ENCODE measurements around the gene FGF19. TPM values are rescaled to one million over a fixed set of nuclear protein-coding genes. Genes with fewer than 3 reads are reported as not detected.

FGF19 gene
- total RNA-seq, 1 donor from 2014 or later: not detected

DNA sequence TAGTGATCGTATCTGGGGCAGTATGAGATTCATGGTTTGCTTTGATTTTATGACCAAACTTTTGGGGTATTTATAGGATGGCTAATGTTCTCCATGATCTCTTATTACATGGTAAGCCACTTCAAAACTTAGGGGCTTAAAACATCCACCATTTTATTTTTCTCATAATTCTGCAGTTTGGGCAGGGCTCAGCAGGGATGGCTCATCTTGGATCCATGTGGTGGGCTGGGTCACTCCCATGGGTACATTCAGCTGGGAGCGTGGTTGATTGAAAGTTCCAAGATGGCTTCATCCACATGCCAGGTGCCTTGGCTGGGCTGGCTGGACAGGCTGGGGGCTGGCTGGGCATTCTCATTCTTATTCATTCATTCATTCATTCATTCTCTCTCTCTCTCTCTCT is 30.5 kb upstream of the FGF19 start:
- Histone ChIP-seq H3K36me3 (ENCODE audit: control insufficient read depth, insufficient read depth, low read length) (no peaks in the 10 kb centered on the region), H3K4me3 (ENCODE audit: low read depth, low read length) (no peak overlapping the region), H3K27me3 (ENCODE audit: control insufficient read depth, insufficient read depth, low read length) (no peaks in the 10 kb centered on the region)
- DNase-seq (ENCODE audit: low read depth): no peak
- TF ChIP-seq, protein P1, sequence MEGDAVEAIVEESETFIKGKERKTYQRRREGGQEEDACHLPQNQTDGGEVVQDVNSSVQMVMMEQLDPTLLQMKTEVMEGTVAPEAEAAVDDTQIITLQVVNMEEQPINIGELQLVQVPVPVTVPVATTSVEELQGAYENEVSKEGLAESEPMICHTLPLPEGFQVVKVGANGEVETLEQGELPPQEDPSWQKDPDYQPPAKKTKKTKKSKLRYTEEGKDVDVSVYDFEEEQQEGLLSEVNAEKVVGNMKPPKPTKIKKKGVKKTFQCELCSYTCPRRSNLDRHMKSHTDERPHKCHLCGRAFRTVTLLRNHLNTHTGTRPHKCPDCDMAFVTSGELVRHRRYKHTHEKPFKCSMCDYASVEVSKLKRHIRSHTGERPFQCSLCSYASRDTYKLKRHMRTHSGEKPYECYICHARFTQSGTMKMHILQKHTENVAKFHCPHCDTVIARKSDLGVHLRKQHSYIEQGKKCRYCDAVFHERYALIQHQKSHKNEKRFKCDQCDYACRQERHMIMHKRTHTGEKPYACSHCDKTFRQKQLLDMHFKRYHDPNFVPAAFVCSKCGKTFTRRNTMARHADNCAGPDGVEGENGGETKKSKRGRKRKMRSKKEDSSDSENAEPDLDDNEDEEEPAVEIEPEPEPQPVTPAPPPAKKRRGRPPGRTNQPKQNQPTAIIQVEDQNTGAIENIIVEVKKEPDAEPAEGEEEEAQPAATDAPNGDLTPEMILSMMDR (IDR thresholded peaks at IDR 0.05; ENCODE audit: insufficient read depth, low read length, poor library complexity, severe bottlenecking): no peak

DNA sequence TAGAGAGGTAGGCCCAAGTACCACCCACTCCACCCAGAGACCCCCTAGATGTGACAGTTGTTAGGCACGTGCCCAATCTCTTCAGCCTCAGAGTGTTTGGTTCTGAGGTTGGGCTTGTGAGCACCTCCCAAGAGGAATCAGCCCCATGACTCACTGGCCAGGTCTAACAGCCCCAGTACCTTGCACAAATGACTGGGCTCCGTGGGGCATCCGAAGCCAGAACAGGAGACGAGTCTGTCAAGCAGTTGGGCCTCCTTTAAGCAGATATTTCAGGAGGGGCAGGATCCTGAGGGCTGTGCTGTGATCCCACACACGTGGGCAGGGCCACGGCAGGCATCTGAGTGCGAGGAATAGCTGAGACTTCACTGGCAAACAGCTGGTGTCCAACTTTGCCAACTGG is 29.1 kb upstream of the FGF19 start:
- TF ChIP-seq, protein P1 (IDR thresholded peaks at IDR 0.05; ENCODE audit: insufficient read depth, low read length, poor library complexity, severe bottlenecking): no peak
- no peak for DNase-seq (ENCODE audit: low read depth)
- Histone ChIP-seq H3K4me3 (ENCODE audit: low read depth, low read length) (no peak overlapping the region), H3K36me3 (ENCODE audit: control insufficient read depth, insufficient read depth, low read length) (no peaks in the 10 kb centered on the region), H3K27me3 (ENCODE audit: control insufficient read depth, insufficient read depth, low read length) (peaks cover 4% of the 10 kb centered on the region)

DNA sequence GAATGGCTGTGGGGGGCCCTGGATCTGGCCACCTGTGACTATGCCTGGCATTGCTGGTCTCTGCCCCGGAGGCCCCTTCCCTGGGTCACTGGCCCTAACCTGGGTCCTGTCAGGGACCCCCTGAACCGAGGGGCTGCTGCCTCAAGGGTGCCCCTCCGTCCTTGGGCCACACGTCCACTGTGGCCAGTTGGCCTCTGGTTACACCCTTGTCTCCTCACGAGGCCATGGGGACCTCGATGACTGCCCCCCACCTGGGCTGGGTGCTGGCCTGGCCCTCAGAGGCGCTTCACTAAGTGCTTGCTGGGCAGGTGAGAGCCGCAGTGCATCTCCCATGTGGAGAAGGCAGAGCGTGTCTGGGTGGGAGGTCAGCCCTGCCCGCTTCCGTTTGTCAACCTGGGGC is 27.3 kb upstream of the FGF19 start:
- DNase-seq (ENCODE audit: low read depth): no peak
- Histone ChIP-seq H3K27me3 (ENCODE audit: control insufficient read depth, insufficient read depth, low read length) (peaks cover 6% of the 10 kb centered on the region), H3K4me3 (ENCODE audit: low read depth, low read length) (no peak overlapping the region), H3K36me3 (ENCODE audit: control insufficient read depth, insufficient read depth, low read length) (no peaks in the 10 kb centered on the region)
- TF ChIP-seq, protein P1 (IDR thresholded peaks at IDR 0.05; ENCODE audit: insufficient read depth, low read length, poor library complexity, severe bottlenecking): no peak

DNA sequence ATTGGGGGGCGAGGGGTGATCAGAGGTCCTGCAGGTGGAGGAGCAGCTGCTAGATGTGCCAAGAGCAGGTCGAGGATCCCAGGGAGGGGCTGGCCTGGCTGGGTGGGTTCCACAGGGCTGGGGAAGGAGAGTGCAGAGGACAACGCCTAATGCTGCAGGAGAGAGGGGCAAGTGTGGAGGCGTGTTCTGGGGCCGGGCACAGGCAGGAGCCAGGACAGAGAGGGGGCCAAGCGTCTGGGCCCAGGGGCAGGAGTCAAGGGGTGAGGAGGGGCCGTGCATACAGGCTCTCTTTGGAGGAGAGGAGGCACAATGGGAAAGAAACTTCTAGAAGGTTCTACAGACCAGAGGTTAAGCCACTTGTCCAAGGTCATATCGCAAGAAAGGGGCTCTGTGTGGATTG is 26.7 kb upstream of the FGF19 start:
- H3K4me3 ChIP-seq (ENCODE audit: low read depth, low read length): no peak overlapping the region
- H3K27me3 ChIP-seq (ENCODE audit: control insufficient read depth, insufficient read depth, low read length): peaks cover 6% of the 10 kb centered on the region
- no peaks in the 10 kb centered on the region for H3K36me3 ChIP-seq (ENCODE audit: control insufficient read depth, insufficient read depth, low read length)
- DNase-seq (ENCODE audit: low read depth): no peak
- TF ChIP-seq, protein P1 (IDR thresholded peaks at IDR 0.05; ENCODE audit: insufficient read depth, low read length, poor library complexity, severe bottlenecking): no peak

DNA sequence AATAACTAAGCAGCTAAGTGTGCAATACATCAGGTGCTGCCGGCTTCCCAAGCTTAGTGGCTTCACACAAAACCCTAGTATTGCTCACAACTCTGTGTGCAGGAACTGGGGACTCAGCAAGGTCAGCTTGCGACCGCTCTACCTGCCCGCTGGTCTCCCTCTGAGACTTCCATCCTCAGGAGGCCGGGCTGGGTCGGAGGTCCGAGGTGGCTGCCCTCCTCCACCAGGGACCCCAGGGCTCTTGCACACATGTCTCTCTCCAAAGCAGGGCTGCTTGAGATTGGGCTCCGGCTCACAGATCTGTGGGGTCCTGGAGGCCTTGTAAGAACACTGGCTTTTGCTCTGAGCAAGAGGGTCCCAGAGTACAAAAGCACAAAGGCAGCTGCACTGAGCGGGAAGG is 25.4 kb upstream of the FGF19 start:
- H3K27me3 ChIP-seq (ENCODE audit: control insufficient read depth, insufficient read depth, low read length): peaks cover 6% of the 10 kb centered on the region
- TF ChIP-seq, protein P1 (IDR thresholded peaks at IDR 0.05; ENCODE audit: insufficient read depth, low read length, poor library complexity, severe bottlenecking): no peak
- H3K36me3 ChIP-seq (ENCODE audit: control insufficient read depth, insufficient read depth, low read length): no peaks in the 10 kb centered on the region
- DNase-seq (ENCODE audit: low read depth): no peak
- no peak overlapping the region for H3K4me3 ChIP-seq (ENCODE audit: low read depth, low read length)

DNA sequence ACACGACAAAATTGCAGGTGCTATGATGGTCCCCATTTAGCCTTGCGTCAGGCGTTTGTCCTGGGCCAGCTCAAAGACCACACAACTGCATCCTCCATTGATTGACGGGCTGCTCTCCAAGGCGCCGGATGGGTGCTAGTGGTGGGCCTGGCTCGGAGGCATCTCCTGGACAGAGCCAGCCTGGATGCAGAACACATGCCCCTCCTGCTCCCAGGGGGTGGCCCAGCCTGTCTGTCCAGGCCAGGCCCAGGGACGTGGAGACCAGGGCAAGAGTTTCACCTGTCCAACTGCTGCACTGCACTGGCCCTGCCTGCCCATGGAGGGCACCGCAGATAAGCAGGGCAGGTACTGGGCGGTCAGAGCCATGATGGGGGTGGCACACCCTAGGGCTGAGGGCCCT is 23.4 kb upstream of the FGF19 start:
- H3K4me3 ChIP-seq (ENCODE audit: low read depth, low read length): no peak overlapping the region
- TF ChIP-seq, protein P1 (IDR thresholded peaks at IDR 0.05; ENCODE audit: insufficient read depth, low read length, poor library complexity, severe bottlenecking): no peak
- DNase-seq (ENCODE audit: low read depth): no peak
- no peaks in the 10 kb centered on the region for H3K36me3 ChIP-seq (ENCODE audit: control insufficient read depth, insufficient read depth, low read length)
- H3K27me3 ChIP-seq (ENCODE audit: control insufficient read depth, insufficient read depth, low read length): peaks cover 7% of the 10 kb centered on the region
